ENCODE measurements around the gene CLDN6. TPM values are rescaled to one million over a fixed set of nuclear protein-coding genes. Genes with fewer than 3 reads are reported as not detected.
"Not testable (repeated sequence)": the region's sequence is repeated elsewhere in the genome, so short reads cannot be mapped to it uniquely, and the experiment has no call there.

The CLDN6 gene
- total RNA-seq, 1 donor from 2014 or later: not detected

DNA sequence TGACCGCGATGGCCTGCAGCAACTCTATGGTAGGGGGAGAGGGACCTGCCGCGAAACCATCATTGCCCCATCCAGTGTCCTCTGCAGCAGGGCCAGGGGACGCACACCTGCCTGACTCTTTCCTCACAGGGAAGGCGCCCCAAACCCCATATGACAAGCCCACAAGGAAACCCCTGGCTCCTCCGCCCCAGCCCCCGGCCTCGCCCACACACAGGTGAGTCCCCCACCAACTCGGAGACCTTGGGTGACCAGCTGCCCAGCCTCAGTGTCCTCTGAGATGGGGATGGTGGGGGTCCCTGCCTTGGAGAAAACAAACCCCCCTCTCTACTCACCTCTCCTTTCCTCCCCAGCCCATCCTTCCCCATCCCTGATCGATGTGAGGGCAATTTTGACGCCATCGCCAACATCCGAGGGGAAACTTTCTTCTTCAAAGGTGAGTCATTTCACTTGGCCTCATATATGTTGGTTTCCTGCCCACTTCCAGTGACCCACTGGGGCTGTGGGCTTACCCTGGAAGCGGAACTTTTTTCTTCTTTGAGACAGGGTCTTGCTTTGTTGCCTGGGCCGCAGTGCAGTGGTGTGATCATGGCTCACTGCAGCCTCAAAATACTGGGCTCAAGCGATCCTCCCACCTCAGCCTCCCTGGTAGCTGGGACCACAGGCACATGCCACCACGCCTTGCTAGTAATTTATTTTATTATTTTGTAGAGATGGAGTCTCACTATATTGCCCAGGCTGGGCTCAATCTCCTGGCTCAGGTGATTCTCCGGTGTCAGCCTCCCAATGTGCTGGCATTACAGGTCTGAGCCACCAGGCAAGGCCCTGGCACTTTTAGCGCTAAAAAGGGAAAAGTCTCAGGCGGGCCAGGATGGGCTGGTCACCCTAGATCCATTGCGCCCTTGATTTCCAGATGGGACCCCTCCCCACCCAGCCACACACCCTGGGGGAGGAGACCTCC, 39.5 kb upstream of the CLDN6 start:
- intact Hi-C loops (cut with micrococcal nuclease): loop anchor here (2.0 to 10.0 kb wide), 4 partner anchors 17 to 447 kb away; partner anchors contain the start of gene CLUAP1
- peaks cover 42% of the 10 kb centered on the region for H3K36me3 Mint-ChIP-seq (ENCODE audit: low read depth)

DNA sequence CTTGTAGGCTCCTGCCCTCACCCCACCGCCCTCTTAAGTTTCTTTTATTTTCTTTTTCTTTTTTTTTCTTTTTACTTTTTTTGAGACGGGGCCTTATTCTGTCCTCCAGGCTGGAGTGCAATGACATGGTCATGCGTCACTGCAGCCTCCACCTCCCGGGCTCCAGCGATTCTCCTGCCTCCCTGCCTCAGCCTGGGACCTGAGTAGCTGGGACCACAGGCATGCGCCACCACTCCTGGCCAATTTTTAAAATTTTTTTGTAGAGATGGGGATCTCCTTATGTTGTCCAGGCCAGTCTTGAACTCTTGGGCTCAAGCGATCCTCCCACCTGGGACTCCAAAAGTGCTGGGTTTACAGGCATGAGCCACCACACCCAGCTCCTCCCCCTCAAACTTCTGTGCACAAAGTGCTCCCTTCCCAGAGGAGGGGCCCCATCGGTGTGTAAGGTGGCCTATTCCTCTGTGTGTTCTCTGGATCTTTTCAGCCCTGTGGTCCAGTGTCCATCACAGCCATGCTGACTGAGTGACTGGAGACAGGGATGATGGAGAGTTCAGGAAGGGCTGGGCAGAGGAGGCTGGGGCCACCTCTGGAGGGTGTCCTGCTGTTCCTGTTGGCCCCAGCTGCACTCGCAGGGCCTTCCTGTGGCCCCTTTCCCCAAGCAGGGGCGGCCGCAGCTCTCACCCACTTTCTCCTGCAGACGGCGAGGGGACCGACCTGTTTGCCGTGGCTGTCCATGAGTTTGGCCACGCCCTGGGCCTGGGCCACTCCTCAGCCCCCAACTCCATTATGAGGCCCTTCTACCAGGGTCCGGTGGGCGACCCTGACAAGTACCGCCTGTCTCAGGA, 38.6 kb upstream of the CLDN6 start:
- Mint-ChIP-seq H3K9me3 (no peaks in the 10 kb centered on the region), H3K27me3 (ENCODE audit: low read depth) (no peaks in the 10 kb centered on the region), H3K36me3 (ENCODE audit: low read depth) (peaks cover 48% of the 10 kb centered on the region), H3K4me3 (ENCODE audit: low read depth) (peak overlapping the region; percentile 71), H3K27ac (peak overlapping the region; percentile 87), H3K4me1 (ENCODE audit: low read depth) (peaks cover 58% of the 10 kb centered on the region)
- no peak for DNase-seq (ENCODE audit: low spot score)
- intact Hi-C loops (cut with micrococcal nuclease): loop anchor here (5.0 to 10.0 kb wide), 2 partner anchors 96 to 448 kb away; partner anchors contain the start of gene CLUAP1

More for the DNA sequence above, 39.5 kb upstream of the CLDN6 start:
- no peaks in the 10 kb centered on the region for H3K27me3 Mint-ChIP-seq (ENCODE audit: low read depth)
- H3K4me1 Mint-ChIP-seq (ENCODE audit: low read depth): peaks cover 54% of the 10 kb centered on the region
- H3K9me3 Mint-ChIP-seq: no peaks in the 10 kb centered on the region
- DNase-seq (ENCODE audit: low spot score): no peak
- peak overlapping the region; percentile 87 for H3K27ac Mint-ChIP-seq
- peak overlapping the region; percentile 71 for H3K4me3 Mint-ChIP-seq (ENCODE audit: low read depth)

DNA sequence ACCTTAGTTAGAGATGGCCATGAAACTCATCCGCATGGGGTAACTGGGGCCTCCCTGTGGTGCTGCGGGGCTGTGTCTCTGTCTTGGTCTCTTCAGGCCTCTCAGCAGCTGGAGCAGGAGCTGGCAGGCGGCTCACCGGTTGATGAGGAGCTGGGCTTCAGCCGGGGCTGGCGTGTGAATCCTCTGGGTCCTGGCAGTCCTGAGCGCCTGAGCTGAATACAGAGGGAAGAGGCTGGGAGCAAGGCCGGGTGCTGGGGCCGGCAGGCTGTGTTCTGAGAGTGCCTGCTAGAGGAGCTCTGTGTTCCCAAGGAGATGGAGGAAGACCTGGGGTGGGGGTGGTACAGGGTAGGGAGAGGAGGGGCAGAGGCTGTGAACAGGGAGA, 37.7 kb upstream of the CLDN6 start:
- Mint-ChIP-seq H3K27ac (peak overlapping the region; percentile 68), H3K4me3 (ENCODE audit: low read depth) (peak overlapping the region; percentile 63), H3K4me1 (ENCODE audit: low read depth) (peaks cover 66% of the 10 kb centered on the region), H3K36me3 (ENCODE audit: low read depth) (peaks cover 55% of the 10 kb centered on the region)
- DNase-seq (ENCODE audit: low spot score); H3K27me3 Mint-ChIP-seq (ENCODE audit: low read depth); H3K9me3 Mint-ChIP-seq: not testable (repeated sequence)
- intact Hi-C loops (cut with micrococcal nuclease): loop anchor here (5.0 to 10.0 kb wide), 2 partner anchors 97 to 449 kb away; partner anchors contain the start of gene CLUAP1

DNA sequence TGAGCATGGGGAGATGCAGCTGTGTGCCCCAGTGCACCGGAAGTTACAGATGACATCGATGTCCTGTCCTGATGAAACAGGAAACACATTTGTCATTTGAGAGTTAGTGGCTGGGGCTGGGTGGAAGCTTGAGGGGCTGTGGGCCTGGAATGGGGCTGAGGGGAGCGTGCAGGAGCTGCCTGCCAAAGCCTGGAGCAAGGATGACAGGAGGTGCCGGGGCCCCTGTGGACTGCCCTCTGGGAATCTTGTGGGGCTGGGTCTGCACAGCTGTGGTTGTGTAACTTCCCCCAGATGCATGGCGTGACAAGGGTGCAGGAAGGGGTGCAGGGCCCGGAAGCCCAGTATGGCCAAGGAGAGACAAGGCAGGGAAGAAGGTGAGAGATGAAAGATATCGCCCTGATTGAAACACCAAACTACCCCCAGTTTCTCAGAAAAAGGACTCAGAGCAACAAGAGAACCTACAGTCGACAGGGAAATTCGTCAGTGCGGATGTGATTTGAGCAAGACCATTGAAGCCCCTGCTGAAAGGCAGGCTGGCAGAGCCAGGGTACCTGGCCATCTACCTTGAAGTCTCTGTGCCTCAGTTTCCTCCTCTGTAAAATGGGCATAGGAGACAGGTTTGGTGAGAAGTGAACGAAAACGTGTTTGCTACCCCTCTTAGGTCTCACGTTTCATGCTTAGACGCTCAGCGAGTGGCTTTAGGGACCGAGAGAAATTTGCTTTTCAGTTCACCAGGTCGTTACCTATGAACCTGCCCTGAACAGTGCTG, 37.2 kb upstream of the CLDN6 start:
- Mint-ChIP-seq H3K36me3 (ENCODE audit: low read depth) (peaks cover 55% of the 10 kb centered on the region), H3K4me3 (ENCODE audit: low read depth) (peak overlapping the region; percentile 63), H3K9me3 (no peaks in the 10 kb centered on the region), H3K27me3 (ENCODE audit: low read depth) (no peaks in the 10 kb centered on the region), H3K4me1 (ENCODE audit: low read depth) (peaks cover 66% of the 10 kb centered on the region), H3K27ac (peak overlapping the region; percentile 68)
- intact Hi-C loops (cut with micrococcal nuclease): loop anchor here (5.0 to 10.0 kb wide), 2 partner anchors 97 to 450 kb away; partner anchors contain the start of gene CLUAP1
- peak; percentile 55 for DNase-seq (ENCODE audit: low spot score)

DNA sequence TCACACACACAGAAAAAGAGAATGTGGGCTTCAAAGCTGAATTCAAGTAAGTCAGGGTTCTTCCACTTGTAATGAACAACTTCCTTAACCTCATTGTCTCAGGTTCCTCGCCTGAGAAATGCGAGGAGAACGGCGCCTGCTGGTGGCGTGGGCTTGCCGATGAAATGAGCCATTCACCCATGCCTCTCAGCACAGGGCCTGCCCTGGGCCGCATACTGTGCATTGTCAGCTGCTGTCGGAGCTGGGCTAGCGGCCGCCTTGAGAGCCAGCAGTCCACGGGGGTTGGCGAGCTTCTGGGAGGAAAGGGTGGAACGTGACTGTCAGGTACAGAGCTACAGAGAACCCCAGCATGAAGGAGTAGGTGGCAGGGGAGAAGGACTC, 35.3 kb upstream of the CLDN6 start:
- Mint-ChIP-seq H3K4me1 (ENCODE audit: low read depth) (peaks cover 72% of the 10 kb centered on the region), H3K36me3 (ENCODE audit: low read depth) (peaks cover 50% of the 10 kb centered on the region)
- not testable (repeated sequence) for H3K9me3 Mint-ChIP-seq; H3K4me3 Mint-ChIP-seq (ENCODE audit: low read depth); H3K27me3 Mint-ChIP-seq (ENCODE audit: low read depth); DNase-seq (ENCODE audit: low spot score); H3K27ac Mint-ChIP-seq
- intact Hi-C loops (cut with micrococcal nuclease): loop anchor here (10.0 kb wide), 1 partner anchor 451 kb away; the partner anchor contains the start of gene CLUAP1

DNA sequence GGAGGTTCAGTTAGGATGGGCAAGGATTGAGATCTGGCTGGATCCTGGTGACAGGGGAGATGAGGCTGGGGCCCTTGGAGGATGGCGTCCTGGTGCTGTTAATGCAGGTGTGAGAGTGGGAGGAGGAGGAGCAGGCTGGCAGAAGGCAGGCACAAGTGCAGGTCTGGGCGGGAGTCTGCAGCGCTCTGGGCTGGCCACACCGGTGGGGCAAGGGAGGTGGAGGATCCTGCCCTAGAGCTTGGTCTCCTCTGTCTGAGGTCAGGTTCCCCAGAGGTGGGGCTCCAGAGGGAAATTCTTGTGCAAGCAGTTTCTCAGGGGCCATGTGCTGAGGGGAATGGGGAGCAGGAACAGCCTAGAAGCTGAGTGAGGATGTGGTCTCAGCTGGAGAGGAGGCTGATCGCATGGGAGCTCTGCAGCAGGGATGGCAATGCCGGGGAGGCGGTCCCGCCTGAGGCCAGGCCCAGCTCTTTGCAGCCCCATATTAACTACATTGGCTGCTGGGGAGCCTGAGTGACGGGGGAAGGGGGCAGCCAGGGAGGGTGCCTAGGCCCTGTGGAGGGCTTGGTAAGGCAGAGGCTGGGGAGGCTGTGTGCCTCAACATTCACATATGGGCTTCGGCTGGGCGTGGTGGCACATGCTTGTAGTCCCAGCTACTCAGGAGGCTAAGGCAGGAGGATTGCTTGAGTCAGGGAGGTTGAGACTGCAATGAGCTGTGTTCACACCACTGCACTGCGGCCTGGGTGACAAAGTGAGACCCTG, 34.8 kb upstream of the CLDN6 start:
- H3K4me1 Mint-ChIP-seq (ENCODE audit: low read depth): peaks cover 76% of the 10 kb centered on the region
- not testable (repeated sequence) for H3K27me3 Mint-ChIP-seq (ENCODE audit: low read depth); H3K4me3 Mint-ChIP-seq (ENCODE audit: low read depth); DNase-seq (ENCODE audit: low spot score); H3K9me3 Mint-ChIP-seq; H3K27ac Mint-ChIP-seq
- intact Hi-C loops (cut with micrococcal nuclease): loop anchor here (10.0 kb wide), 1 partner anchor 452 kb away; the partner anchor contains the start of gene CLUAP1
- peaks cover 50% of the 10 kb centered on the region for H3K36me3 Mint-ChIP-seq (ENCODE audit: low read depth)

DNA sequence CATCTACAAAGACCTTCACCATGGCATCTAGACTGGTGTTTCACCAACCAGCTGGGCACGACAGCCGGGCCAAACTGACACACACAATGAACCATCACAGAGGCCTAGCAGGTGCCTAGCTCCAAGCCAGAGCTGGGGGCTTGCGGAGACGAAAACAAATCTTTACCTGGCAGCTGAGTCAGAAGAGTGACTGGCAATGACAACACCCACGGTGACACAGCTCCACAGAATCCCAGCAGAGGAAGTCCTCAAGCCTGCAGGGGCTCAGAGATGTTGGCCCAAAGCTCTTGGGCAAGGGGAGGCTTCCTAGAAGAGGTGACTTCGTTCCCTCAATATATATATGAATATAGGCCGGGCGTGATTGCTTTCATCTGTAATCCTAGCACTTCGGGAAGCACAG, 33.5 kb upstream of the CLDN6 start:
- Mint-ChIP-seq H3K36me3 (ENCODE audit: low read depth) (peaks cover 39% of the 10 kb centered on the region), H3K4me1 (ENCODE audit: low read depth) (peaks cover 64% of the 10 kb centered on the region), H3K4me3 (ENCODE audit: low read depth) (peak overlapping the region; percentile 17)

DNA sequence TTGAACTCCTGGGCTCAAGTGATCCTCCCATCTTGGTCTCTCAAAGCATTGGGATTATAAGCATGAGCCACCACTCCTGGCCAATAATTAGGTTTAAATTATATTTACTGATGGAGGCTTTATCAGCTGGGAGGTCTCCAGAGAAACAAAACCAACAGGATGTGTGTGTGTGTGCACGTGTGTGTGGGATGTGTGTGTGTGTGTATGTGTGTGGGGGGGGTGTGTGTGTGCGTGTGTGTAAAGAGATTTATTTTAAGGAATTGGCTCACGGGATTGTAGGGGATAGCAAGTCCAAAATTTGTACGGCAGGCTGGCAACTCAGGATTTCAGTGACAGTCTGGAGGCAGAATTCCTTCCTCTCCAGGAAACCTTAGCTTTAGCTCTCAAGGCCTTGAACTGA, 33.0 kb upstream of the CLDN6 start:
- peaks cover 39% of the 10 kb centered on the region for H3K36me3 Mint-ChIP-seq (ENCODE audit: low read depth)
- no peak overlapping the region for H3K4me3 Mint-ChIP-seq (ENCODE audit: low read depth)
- no peaks in the 10 kb centered on the region for H3K9me3 Mint-ChIP-seq
- DNase-seq (ENCODE audit: low spot score): no peak
- H3K27me3 Mint-ChIP-seq (ENCODE audit: low read depth): peaks cover 2% of the 10 kb centered on the region
- peaks cover 61% of the 10 kb centered on the region for H3K4me1 Mint-ChIP-seq (ENCODE audit: low read depth)
- no peak overlapping the region for H3K27ac Mint-ChIP-seq
- intact Hi-C loops (cut with micrococcal nuclease): loop anchor here (10.0 kb wide), 1 partner anchor 454 kb away; the partner anchor contains the start of gene CLUAP1

More for the DNA sequence above, 33.5 kb upstream of the CLDN6 start:
- Mint-ChIP-seq H3K27ac (peak overlapping the region; percentile 50), H3K9me3 (no peaks in the 10 kb centered on the region), H3K27me3 (ENCODE audit: low read depth) (peaks cover 2% of the 10 kb centered on the region)
- intact Hi-C loops (cut with micrococcal nuclease): loop anchor here (10.0 kb wide), 1 partner anchor 453 kb away; the partner anchor contains the start of gene CLUAP1
- DNase-seq (ENCODE audit: low spot score): no peak

DNA sequence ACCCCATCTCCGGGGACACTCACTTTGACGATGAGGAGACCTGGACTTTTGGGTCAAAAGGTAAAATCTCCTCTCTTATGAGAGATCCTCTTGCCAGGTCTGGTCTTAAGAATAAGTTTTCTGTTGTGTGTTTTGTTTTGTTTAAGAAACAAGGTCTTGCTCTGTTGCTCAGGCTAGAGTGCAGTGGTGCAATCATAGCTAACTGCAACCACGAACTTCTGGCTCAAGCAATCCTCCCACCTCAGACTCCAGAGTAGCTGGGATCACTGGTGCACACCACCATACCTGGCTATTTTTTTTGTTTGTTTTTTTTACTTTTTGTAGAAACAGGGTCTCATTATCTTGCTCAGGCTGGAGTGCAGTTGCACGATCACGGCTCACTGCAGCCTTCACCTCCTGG, 32.5 kb upstream of the CLDN6 start:
- Mint-ChIP-seq H3K9me3 (no peaks in the 10 kb centered on the region), H3K27me3 (ENCODE audit: low read depth) (peaks cover 3% of the 10 kb centered on the region), H3K27ac (peak overlapping the region; percentile 26), H3K4me3 (ENCODE audit: low read depth) (no peak overlapping the region), H3K4me1 (ENCODE audit: low read depth) (peaks cover 57% of the 10 kb centered on the region), H3K36me3 (ENCODE audit: low read depth) (peaks cover 35% of the 10 kb centered on the region)
- DNase-seq (ENCODE audit: low spot score): no peak
- intact Hi-C loops (cut with micrococcal nuclease): loop anchor here (10.0 kb wide), 1 partner anchor 454 kb away; the partner anchor contains the start of gene CLUAP1

DNA sequence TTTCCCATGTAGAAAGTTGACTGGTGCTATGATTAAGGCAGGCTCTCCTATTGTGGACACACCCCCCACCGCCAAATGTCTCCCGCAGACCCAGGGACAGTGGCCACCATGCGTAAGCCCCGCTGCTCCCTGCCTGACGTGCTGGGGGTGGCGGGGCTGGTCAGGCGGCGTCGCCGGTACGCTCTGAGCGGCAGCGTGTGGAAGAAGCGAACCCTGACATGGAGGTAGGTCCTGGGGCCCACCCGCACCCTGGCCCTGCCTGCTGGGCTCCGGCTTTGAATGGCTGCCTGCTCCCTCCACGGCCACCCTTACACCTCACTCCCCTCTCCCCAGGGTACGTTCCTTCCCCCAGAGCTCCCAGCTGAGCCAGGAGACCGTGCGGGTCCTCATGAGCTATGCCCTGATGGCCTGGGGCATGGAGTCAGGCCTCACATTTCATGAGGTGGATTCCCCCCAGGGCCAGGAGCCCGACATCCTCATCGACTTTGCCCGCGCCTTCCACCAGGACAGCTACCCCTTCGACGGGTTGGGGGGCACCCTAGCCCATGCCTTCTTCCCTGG, 32.0 kb upstream of the CLDN6 start:
- H3K4me1 Mint-ChIP-seq (ENCODE audit: low read depth): peaks cover 56% of the 10 kb centered on the region
- H3K27ac Mint-ChIP-seq: peak overlapping the region; percentile 26
- peaks cover 31% of the 10 kb centered on the region for H3K36me3 Mint-ChIP-seq (ENCODE audit: low read depth)
- peaks cover 7% of the 10 kb centered on the region for H3K27me3 Mint-ChIP-seq (ENCODE audit: low read depth)
- intact Hi-C loops (cut with micrococcal nuclease): loop anchor here (5.0 to 10.0 kb wide), 2 partner anchors 117 to 455 kb away; partner anchors contain the start of gene CLUAP1
- no peak for DNase-seq (ENCODE audit: low spot score)
- H3K4me3 Mint-ChIP-seq (ENCODE audit: low read depth): no peak overlapping the region
- H3K9me3 Mint-ChIP-seq: no peaks in the 10 kb centered on the region

DNA sequence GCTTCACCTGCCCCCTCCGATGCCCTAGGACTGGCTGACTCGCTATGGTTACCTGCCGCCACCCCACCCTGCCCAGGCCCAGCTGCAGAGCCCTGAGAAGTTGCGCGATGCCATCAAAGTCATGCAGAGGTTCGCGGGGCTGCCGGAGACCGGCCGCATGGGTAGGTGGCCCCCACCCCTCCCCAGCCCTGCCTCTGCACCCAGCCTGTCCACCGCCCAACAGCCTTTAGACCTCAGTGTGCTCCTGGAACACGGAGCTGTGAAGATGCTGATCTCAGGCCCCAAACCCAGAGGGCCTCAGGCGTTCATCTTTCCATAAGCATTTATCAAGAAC, 29.4 kb upstream of the CLDN6 start:
- Mint-ChIP-seq H3K4me1 (ENCODE audit: low read depth) (peaks cover 44% of the 10 kb centered on the region), H3K36me3 (ENCODE audit: low read depth) (peaks cover 15% of the 10 kb centered on the region), H3K9me3 (no peaks in the 10 kb centered on the region), H3K27ac (peak overlapping the region; percentile 12), H3K4me3 (ENCODE audit: low read depth) (peak overlapping the region; percentile 65), H3K27me3 (ENCODE audit: low read depth) (peaks cover 20% of the 10 kb centered on the region)
- no peak for DNase-seq (ENCODE audit: low spot score)
- intact Hi-C loops (cut with micrococcal nuclease): loop anchor here (5.0 kb wide), 1 partner anchor 120 kb away; no protein-coding TSS in a partner anchor
